Transverse colon (tissue), 4 donors: ENCODE data around the gene RRP12. TPM values are rescaled to one million over a fixed set of nuclear protein-coding genes. Genes with fewer than 3 reads are reported as not detected.

Experiments
- DNase-seq: peaks from one replicate; pipeline ENCODE4 v3.0.0-alpha.2; 2019
- H3K27ac ChIP-seq, 4 donors: fragments of 200-600 bp; sonication (generic); 2 replicates each; pipeline ENCODE4 v1.5.1; 2016 to 2018; ENCODE audit warnings: inconsistent platforms in 4 of 4
- H3K27me3 ChIP-seq: fragments of 200-600 bp; sonication (generic); 2 replicates; pipeline ENCODE4 v1.5.1; 2017; ENCODE audit warnings: inconsistent platforms
- H3K36me3 ChIP-seq, 4 donors: fragments of 200-600 bp; sonication (generic); 2 replicates each; pipeline ENCODE4 v1.5.1; 2017 to 2019; ENCODE audit warnings: inconsistent platforms in 4 of 4
- H3K4me1 ChIP-seq, 4 donors: fragments of 200-600 bp; sonication (generic); 2 replicates each; pipeline ENCODE4 v1.5.1; 2017 to 2020; ENCODE audit warnings: inconsistent platforms in 4 of 4
- H3K4me3 ChIP-seq, 4 donors: fragments of 200-600 bp; sonication (generic); 1 replicate in 1 of 4; 2 replicates in 3 of 4; pipeline versions ENCODE4 v1.5.1 to v1.6.1; 2017 to 2019; ENCODE audit warnings: inconsistent platforms in 4 of 4
- H3K9me3 ChIP-seq, 2 donors: fragments of 200-600 bp; sonication (generic); 2 replicates each; pipeline ENCODE4 v1.5.1; 2017 to 2019; ENCODE audit warnings: inconsistent platforms in 2 of 2
- CTCF ChIP-seq, 5 experiments: fragments of 200-600 bp in 3 of 5; fragments of 450-650 bp in 2 of 5; sonication (generic) in 3 of 5; IDR thresholded peaks; 1 replicate in 2 of 5; 2 replicates in 3 of 5; pipeline ENCODE4 v1.5.1; 2016 to 2017; ENCODE audit warnings: antibody characterized with exemption in 5 of 5, inconsistent platforms in 3 of 5, mild to moderate bottlenecking in 2 of 5, moderate library complexity in 1 of 5
- EP300 ChIP-seq: sonication (generic); formaldehyde crosslinking; IDR thresholded peaks from one replicate; pipeline ENCODE4 v1.6.1; 2017; ENCODE audit warnings: antibody characterized with exemption, low read depth
- POLR2A ChIP-seq: fragments of 450-650 bp; IDR thresholded peaks from one replicate; pipeline ENCODE4 v1.6.1; 2016; ENCODE audit warnings: antibody characterized with exemption, mild to moderate bottlenecking, moderate library complexity
- POLR2AphosphoS5 ChIP-seq, 3 donors: sonication (generic); formaldehyde crosslinking; IDR thresholded peaks; one replicate each; pipeline ENCODE4 v1.6.1; 2016; ENCODE audit warnings: antibody characterized with exemption in 3 of 3
- WGBS, 2 donors: methylation state at CpG; one replicate each; pipeline ENCODE4 v1.1.5; 2018; ENCODE audit warnings: low coverage in 1 of 2; 5-methylcytosine and 5-hydroxymethylcytosine counted together
- in situ Hi-C, 4 donors: fragments of 200-750 bp; cut with MboI; loops; one replicate each; pipeline versions ENCODE4 v1.15.0 to v1.15.1; 2017; ENCODE audit warnings: low sequenced_read_pairs in 3 of 4, low pct_ligation_motif_present in 1 of 4, low pct_unique_long_range_greater_than_20kb in 1 of 4
- intact Hi-C: fragments of 100-400 bp; cut with DNase I; formaldehyde crosslinking; loops from one replicate; pipeline ENCODE4 v1.15.1; 2023; ENCODE audit warnings: low total_unique reads
- total RNA-seq, 4 donors: library from RNA; depleted of rRNA; stranded (reverse); fragments of >200 nt; gene quantifications; one replicate each; pipeline ENCODE4 v1.1.0, GENCODE V29; 2016

The RRP12 gene
- total RNA-seq, 4 donors from 2014 or later: 5.7 to 14.0 (median 11.5) TPM

GRCh38 chr10:97434055-97434454 is 32.9 kb upstream of the RRP12 start:
- no peak for TF ChIP-seq POLR2A
- TF ChIP-seq EP300: no peak
- TF ChIP-seq POLR2AphosphoS5 (IDR thresholded peaks at IDR 0.05): no peak
- TF ChIP-seq CTCF (IDR thresholded peaks at IDR 0.05): no peak
- Histone ChIP-seq H3K9me3 (no peaks in the 10 kb centered on the region), H3K27me3 (no peaks in the 10 kb centered on the region), H3K36me3 (peaks cover 0 to 66% (median 24%) of the 10 kb centered on the region in 4 donors), H3K4me3 (no peak overlapping the region), H3K4me1 (no peaks in the 10 kb centered on the region), H3K27ac (no peak overlapping the region)
- no peak for DNase-seq
- in situ Hi-C loops: no loop called here
- intact Hi-C loops: no loop called here

GRCh38 chr10:97428572-97428981 is 27.4 kb upstream of the RRP12 start:
- H3K27ac ChIP-seq: peak overlapping the region; percentile 92 to 96 (median 94)
- H3K4me3 ChIP-seq: peak overlapping the region in 1 of 4 donors; percentile 85
- 71 to 76% methylated on average over 1 to 4 of the region's 4 CpGs for WGBS, 2 donors
- TF ChIP-seq POLR2A (no peak), POLR2AphosphoS5 (IDR thresholded peaks at IDR 0.05) (no peak), EP300 (no peak), CTCF (IDR thresholded peaks at IDR 0.05) (no peak)
- no peaks in the 10 kb centered on the region for H3K27me3 ChIP-seq
- DNase-seq: no peak
- no peaks in the 10 kb centered on the region for H3K9me3 ChIP-seq
- in situ Hi-C loops (no loop called here), intact Hi-C loops (no loop called here)
- peaks cover 0 to 20% (median 10%) of the 10 kb centered on the region in 4 donors for H3K36me3 ChIP-seq
- peaks cover 6 to 29% (median 22%) of the 10 kb centered on the region in 4 donors for H3K4me1 ChIP-seq

GRCh38 chr10:97427571-97428179 is 26.5 kb upstream of the RRP12 start:
- Histone ChIP-seq H3K9me3 (no peaks in the 10 kb centered on the region), H3K4me3 (peak overlapping the region in 2 of 4 donors; percentile 79 to 85), H3K27ac (peak overlapping the region; percentile 92 to 96 (median 94)), H3K4me1 (peaks cover 6 to 29% (median 22%) of the 10 kb centered on the region in 4 donors), H3K36me3 (peaks cover 0 to 17% (median 9%) of the 10 kb centered on the region in 4 donors), H3K27me3 (no peaks in the 10 kb centered on the region)
- in situ Hi-C loops: no loop called here
- intact Hi-C loops: no loop called here
- WGBS, 2 donors: 13 to 26% methylated on average over 3 to 9 of the region's 9 CpGs
- peak; percentile 80 for DNase-seq
- TF ChIP-seq CTCF (IDR thresholded peaks at IDR 0.05) (no peak), POLR2AphosphoS5 (IDR thresholded peaks at IDR 0.05) (peak; percentile 8 to 74 (median 65)), POLR2A (peak; percentile 59), EP300 (no peak)

GRCh38 chr10:97426776-97427570 is 25.8 kb upstream of the RRP12 start:
- peaks cover 0 to 15% (median 8%) of the 10 kb centered on the region in 4 donors for H3K36me3 ChIP-seq
- H3K4me1 ChIP-seq: peaks cover 6 to 29% (median 22%) of the 10 kb centered on the region in 4 donors
- in situ Hi-C loops (no loop called here), intact Hi-C loops (no loop called here)
- no peaks in the 10 kb centered on the region for H3K27me3 ChIP-seq
- peak overlapping the region; percentile 65 to 85 (median 74) for H3K4me3 ChIP-seq
- TF ChIP-seq POLR2A: no peak
- no peak for TF ChIP-seq POLR2AphosphoS5 (IDR thresholded peaks at IDR 0.05)
- no peak for TF ChIP-seq CTCF (IDR thresholded peaks at IDR 0.05)
- no peak for TF ChIP-seq EP300
- 6 to 57% methylated on average over 1 to 34 of the region's 34 CpGs for WGBS, 2 donors
- H3K9me3 ChIP-seq: no peaks in the 10 kb centered on the region
- no peak for DNase-seq
- peak overlapping the region; percentile 92 to 96 (median 94) for H3K27ac ChIP-seq
